Motor neuron (in vitro differentiated cells): ENCODE data around the gene HID1. TPM values are rescaled to one million over a fixed set of nuclear protein-coding genes. Genes with fewer than 3 reads are reported as not detected.
A peak's percentile ranks its signal among the peaks of the same experiment; 100 is the strongest.
"Not testable (repeated sequence)": the region's sequence is repeated elsewhere in the genome, so short reads cannot be mapped to it uniquely, and the experiment has no call there.

Experiments
- ATAC-seq, 8 experiments: fragments of 200-7000 bp; cut with Tn5 transposase; replicated peaks in 6 of 8; 2 replicates each; pipeline ENCODE4 v1.8.0; 2021; ENCODE audit warnings: mild to moderate bottlenecking in 8 of 8, moderate library complexity in 8 of 8
- H3K27ac ChIP-seq, 2 donors: fragments of 250-450 bp; sonication (Bioruptor Pico); 2 replicates each; pipeline ENCODE4 v1.9.0; 2021; ENCODE audit warnings: antibody characterized with exemption in 2 of 2, mild to moderate bottlenecking in 2 of 2, moderate library complexity in 1 of 2
- H3K4me1 ChIP-seq, 2 donors: fragments of 250-450 bp; sonication (Bioruptor Pico); replicated peaks in 1 of 2; 2 replicates each; pipeline ENCODE4 v1.6.1; 2021; ENCODE audit warnings: antibody characterized with exemption in 2 of 2, mild to moderate bottlenecking in 2 of 2, moderate library complexity in 1 of 2
- H3K4me3 ChIP-seq, 5 donors: fragments of 250-450 bp; sonication (Bioruptor Pico); 2 replicates each; pipeline ENCODE4 v1.9.0; 2021; ENCODE audit warnings: antibody characterized with exemption in 5 of 5, mild to moderate bottlenecking in 5 of 5, moderate library complexity in 4 of 5
- WGBS, 10 experiments: fragments of 450-650 bp; shearing (Covaris generic); methylation state at CpG; one replicate each; pipeline ENCODE4 v1.0.0; 2022; 5-methylcytosine and 5-hydroxymethylcytosine counted together
- in situ Hi-C, 9 experiments: fragments of 400-800 bp; cut with MboI; loops; one replicate each; pipeline ENCODE4 v1.15.0; 2021; ENCODE audit warnings: low sequenced_read_pairs in 9 of 9, low pct_unique_long_range_greater_than_20kb in 2 of 9; ENCODE audit not compliant: unreplicated experiment in 9 of 9
- total RNA-seq, 8 experiments: library from RNA; unstranded; fragments of 300-600 nt; gene quantifications; 2 replicates each; pipeline versions ENCODE4 v1.2.3 to v1.2.4, GENCODE V29; 2022

Gene HID1
- total RNA-seq, 8 experiments from 2014 or later: 0.36 to 16.8 (median 12.3) TPM

GRCh38 chr17:74971069-74971841, 1.3 kb downstream of the HID1 start:
- Histone ChIP-seq H3K27ac (peak overlapping the region in 1 of 2 donors; percentile 42), H3K4me1 (peaks cover 11 to 13% of the 10 kb centered on the region in 2 donors), H3K4me3 (peak overlapping the region; percentile 57 to 78 (median 61))
- in situ Hi-C loops: no loop called here
- no peak for ATAC-seq
- WGBS, 10 experiments: 60 to 100% (median 92%) methylated on average over 1 to 4 of the region's 8 CpGs; no CpG with 5 or more reads in 5 of the 10 experiments

GRCh38 chr17:74970395-74970794, 2.2 kb downstream of the HID1 start:
- peaks cover 11 to 13% of the 10 kb centered on the region in 2 donors for H3K4me1 ChIP-seq
- in situ Hi-C loops: no loop called here
- WGBS, 10 experiments: 42 to 93% (median 93%) methylated on average over 2 to 3 of the region's 3 CpGs; no CpG with 5 or more reads in 7 of the 10 experiments
- peak in 1 of 8 experiments; percentile 5 for ATAC-seq
- H3K4me3 ChIP-seq: no peak overlapping the region
- no peak overlapping the region for H3K27ac ChIP-seq

- WGBS, 10 experiments: 71 to 100% (median 86%) methylated on average over 1 to 4 of the region's 5 CpGs; no CpG with 5 or more reads in 4 of the 10 experiments
- ATAC-seq, in situ Hi-C loops, H3K27ac ChIP-seq, H3K4me3 ChIP-seq: not testable (repeated sequence)
- peaks cover 11 to 13% of the 10 kb centered on the region in 2 donors for H3K4me1 ChIP-seq
These were observed 3.1 kb downstream of the HID1 start for GRCh38 chr17:74969501-74969900.

GRCh38 chr17:74968361-74968780, 4.2 kb downstream of the HID1 start:
- in situ Hi-C loops: no loop called here
- H3K4me3 ChIP-seq: no peak overlapping the region
- WGBS, 10 experiments: 100% methylated on average over 1 of the region's 5 CpGs; no CpG with 5 or more reads in 9 of the 10 experiments
- peaks cover 11 to 13% of the 10 kb centered on the region in 2 donors for H3K4me1 ChIP-seq
- H3K27ac ChIP-seq: no peak overlapping the region
- ATAC-seq: no peak

DNA sequence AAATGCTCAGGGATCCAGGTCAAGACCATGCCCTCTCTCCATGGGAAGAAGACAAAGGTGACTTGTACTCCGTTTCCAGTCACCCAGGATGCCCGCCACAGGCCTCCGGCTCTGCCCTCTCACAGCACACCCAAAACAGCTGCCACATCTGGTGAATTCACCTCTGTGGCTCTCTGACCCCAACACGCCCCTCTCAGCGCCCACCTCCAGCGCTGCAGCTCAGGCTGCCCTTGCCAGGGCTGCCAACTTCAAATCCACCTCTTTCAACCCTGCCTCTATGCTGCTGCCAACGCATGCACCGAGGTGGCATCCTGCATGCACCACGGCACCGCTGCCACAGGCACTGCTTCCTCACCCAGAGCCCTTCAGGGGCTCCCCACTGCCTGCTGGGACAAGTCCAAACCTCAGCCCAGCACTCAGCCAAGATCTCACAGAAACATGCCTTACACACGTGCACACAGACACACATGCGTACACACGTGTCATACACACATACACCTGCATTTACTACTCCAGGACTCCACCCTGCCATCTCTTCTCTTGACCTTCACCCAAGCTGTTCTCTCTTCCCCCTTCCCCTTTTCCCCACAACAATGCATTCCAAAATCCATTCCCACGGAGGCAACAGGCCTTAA, 7.5 kb downstream of the HID1 start:
- H3K4me1 ChIP-seq: no peaks in the 10 kb centered on the region
- no peak overlapping the region for H3K4me3 ChIP-seq
- H3K27ac ChIP-seq: no peak overlapping the region
- no peak for ATAC-seq
- in situ Hi-C loops: no loop called here
- 20 to 94% (median 60%) methylated on average over 1 to 6 of the region's 14 CpGs; no CpG with 5 or more reads in 3 of the 10 experiments for WGBS, 10 experiments

GRCh38 chr17:74964246-74964761, 8.3 kb downstream of the HID1 start:
- no peak overlapping the region for H3K4me3 ChIP-seq
- in situ Hi-C loops: no loop called here
- no peak for ATAC-seq
- WGBS, 10 experiments: 80 to 100% (median 87%) methylated on average over 1 to 6 of the region's 12 CpGs; no CpG with 5 or more reads in 7 of the 10 experiments
- H3K4me1 ChIP-seq: no peaks in the 10 kb centered on the region
- no peak overlapping the region for H3K27ac ChIP-seq

- no peak for ATAC-seq
- no CpG with 5 or more reads among the region's 12 CpGs for WGBS, 10 experiments
- in situ Hi-C loops: no loop called here
- Histone ChIP-seq H3K27ac (no peak overlapping the region), H3K4me3 (no peak overlapping the region), H3K4me1 (no peaks in the 10 kb centered on the region)
These were observed 8.9 kb downstream of the HID1 start for GRCh38 chr17:74963656-74964055.

DNA sequence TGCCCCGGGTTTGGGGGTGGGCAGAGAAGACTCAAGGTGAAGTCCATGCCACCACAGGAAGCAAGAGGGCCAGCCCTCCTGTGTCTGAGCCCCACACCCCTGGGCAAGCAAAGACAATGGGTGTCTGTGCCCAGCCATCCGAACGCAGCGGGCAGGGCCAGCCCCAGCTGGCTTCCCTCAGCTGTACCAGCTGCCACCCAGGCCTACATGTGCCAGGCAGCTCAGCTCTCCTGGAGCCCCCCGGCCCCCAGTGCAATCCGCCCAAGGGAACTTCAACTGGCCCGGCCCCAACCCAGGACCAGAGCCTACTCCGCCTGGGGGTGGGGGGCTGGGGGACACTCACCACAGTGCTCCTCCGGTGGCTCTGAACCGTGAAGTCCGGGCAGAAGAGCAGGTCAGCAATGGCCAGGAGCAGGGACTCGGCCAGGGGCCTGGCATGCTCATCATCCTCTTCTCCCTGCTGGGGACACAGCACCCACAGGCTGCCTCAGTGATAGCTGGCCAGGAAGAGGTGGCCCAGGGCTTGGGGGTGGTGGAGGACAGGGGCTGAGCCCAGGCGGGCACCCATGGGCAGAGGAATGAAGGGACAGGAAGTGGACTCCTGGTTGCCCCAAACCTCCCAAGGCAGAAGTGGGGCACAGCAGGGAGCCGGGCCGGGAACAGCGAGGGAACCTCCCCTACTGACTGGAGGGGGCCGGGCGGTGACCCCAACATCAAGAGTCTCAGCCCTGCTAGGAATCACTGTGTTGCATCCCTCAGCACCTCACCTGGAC, 9.8 kb downstream of the HID1 start:
- WGBS, 10 experiments: 50 to 100% (median 100%) methylated on average over 1 to 3 of the region's 18 CpGs; no CpG with 5 or more reads in 6 of the 10 experiments
- in situ Hi-C loops: no loop called here

DNA sequence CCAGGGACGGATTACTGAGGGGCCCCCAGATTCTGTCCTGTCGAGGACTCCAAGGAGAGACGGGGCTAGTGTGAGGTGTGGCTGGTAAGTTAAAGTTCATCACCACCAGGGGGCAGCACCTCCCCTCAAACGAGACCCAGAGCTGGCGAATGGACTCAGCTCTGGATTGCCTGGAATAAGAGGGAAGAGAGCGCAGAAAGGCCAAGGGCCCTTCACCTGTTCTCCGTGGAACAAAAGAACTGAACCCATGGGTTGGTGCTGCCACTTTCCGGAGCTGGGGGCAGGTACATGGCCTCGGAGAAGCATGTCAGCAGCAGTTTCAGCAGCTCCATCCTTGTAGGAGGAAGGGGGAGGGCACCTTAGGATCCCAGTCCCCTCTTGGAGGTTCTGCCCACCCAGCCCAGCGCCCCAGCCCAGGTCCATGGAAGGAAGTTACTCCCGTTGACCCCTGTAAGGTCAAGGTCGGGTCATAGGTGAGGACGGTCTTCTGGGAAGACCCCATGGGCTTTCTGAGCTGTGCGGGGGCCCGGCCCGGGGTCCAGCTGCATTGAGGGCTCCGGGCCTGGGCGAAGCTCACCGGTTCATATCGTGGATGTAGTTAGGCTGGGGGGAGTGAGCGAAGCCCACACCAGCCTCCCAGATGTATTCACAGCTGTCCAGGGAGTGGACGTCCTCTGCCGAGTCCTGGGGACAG, 10.8 kb downstream of the HID1 start:
- Histone ChIP-seq H3K4me3 (no peak overlapping the region), H3K4me1 (no peaks in the 10 kb centered on the region), H3K27ac (no peak overlapping the region)
- ATAC-seq: peak; percentile 49 to 86 (median 68)
- in situ Hi-C loops: no loop called here
- 0 to 90% (median 20%) methylated on average over 1 to 10 of the region's 23 CpGs; no CpG with 5 or more reads in 1 of the 10 experiments for WGBS, 10 experiments

More for the DNA sequence above, 9.8 kb downstream of the HID1 start:
- ATAC-seq: no peak
- no peak overlapping the region for H3K4me3 ChIP-seq
- H3K27ac ChIP-seq: no peak overlapping the region
- no peaks in the 10 kb centered on the region for H3K4me1 ChIP-seq

DNA sequence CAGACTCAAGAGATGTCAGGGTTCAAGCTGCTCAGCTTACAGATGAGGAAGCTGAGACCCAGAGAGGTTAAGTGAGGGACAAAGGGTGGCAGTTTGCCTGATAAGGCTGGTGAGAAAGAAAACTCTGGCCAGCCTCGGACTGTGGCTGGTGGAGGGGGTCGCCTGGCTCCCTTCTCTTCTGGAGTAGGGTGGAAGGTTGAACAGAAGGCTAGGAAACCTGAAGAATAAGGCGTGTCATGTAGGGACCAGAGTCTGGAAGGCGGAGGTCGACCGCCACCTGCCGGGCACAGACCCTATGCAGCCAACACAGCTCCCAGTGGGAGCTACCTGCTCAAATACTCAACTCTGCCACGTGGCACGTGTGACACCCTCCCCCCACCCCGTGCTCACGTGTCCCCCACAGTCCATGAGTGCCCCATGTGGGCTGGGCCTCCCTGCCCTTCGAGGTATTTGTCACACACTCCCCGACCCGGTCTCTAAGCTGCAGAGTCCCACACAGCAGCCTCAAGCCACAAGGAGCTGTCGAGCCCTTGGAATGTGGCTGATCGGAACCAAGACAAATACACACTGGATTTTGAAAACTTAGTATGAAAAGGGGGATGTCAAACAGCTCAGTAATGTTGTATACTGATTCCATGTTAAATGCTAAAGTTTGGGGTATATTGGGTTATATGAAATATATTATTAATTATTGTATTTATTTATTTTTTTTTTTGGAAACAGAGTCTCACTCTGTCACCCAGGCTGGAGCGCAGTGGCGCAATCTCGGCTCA, 11.8 kb downstream of the HID1 start:
- in situ Hi-C loops: no loop called here
- ATAC-seq: peak; percentile 13 to 80 (median 68)
- 0 to 52% (median 17%) methylated on average over 1 to 7 of the region's 19 CpGs; no CpG with 5 or more reads in 5 of the 10 experiments for WGBS, 10 experiments
- no peak overlapping the region for H3K27ac ChIP-seq
- no peak overlapping the region for H3K4me3 ChIP-seq
- no peaks in the 10 kb centered on the region for H3K4me1 ChIP-seq

DNA sequence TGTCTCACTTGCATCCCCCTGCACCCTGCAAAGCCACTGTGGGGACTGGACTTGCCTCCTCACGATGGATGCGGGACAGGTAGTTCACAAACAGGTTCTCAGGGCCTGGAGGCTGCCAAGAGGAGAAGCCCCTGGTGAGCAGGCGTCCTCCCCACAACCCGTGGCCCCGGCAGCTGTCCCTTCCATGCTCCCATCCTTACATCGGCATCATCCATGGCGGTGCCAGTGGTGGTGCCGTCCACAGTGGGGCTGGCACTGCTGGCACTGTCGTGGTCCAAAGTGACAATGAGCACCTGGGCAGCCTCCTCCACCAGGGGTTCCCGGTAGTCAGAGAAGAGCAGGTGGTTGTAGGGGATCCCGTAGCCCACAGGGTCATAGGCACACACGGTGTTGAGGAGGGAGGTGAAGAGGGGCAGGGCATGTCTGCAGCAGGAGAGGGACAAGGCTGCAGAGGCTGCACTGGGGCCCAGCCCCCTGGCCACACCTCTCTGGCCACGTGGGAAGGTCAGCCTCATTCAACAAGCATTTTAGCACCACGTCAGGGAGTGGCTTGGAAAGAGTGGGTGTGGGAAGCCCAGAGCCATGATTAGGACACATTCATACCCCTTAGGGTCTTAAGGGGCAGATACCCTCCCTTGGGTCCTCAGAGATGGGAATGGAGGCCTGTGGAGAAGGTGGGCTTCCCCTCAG, 12.6 kb downstream of the HID1 start:
- in situ Hi-C loops: no loop called here
- Histone ChIP-seq H3K27ac (no peak overlapping the region), H3K4me3 (no peak overlapping the region), H3K4me1 (no peaks in the 10 kb centered on the region)
- 42 to 80% (median 57%) methylated on average over 1 to 5 of the region's 14 CpGs; no CpG with 5 or more reads in 6 of the 10 experiments for WGBS, 10 experiments
- peak in 4 of 8 experiments; percentile 1 to 82 (median 50) for ATAC-seq
